ENCODE results near the gene GSE1. TPM values are rescaled to one million over a fixed set of nuclear protein-coding genes. Genes with fewer than 3 reads are reported as not detected.

Gene GSE1
- total and polyA plus RNA-seq, 9 of the 15 experiments (the other 6 are each of a cell fraction or from before 2014, with no cell fraction given), result 12.2 to 244 (median 57.9) TPM

GRCh38 chr16:85653290-85653891 is 40.3 kb downstream of the GSE1 start:
- H3K9me3 ChIP-seq (replicated peaks; ENCODE audit: control insufficient read depth, insufficient read depth, low read depth, low read length), result no peaks in the 10 kb centered on the region
- H3K9me1 ChIP-seq (ENCODE audit: control insufficient read depth, insufficient read depth, low read length), result peaks cover 12% of the 10 kb centered on the region
- TF ChIP-seq HNRNPL (IDR thresholded peaks at IDR 0.05; ENCODE audit: low read depth, low read length), result peak; percentile 78; the same call in 1 of the 2 replicates
- TF ChIP-seq VEZF1 (CRISPR knock-in tag; IDR thresholded peaks at IDR 0.05), result peak; percentile 46
- TF ChIP-seq RBM22 (IDR thresholded peaks at IDR 0.05; ENCODE audit: low read depth, low read length, poor library complexity, severe bottlenecking), result peak; percentile 98
- no peak for TF ChIP-seq PREB (CRISPR knock-in tag; IDR thresholded peaks at IDR 0.05)
- peak; percentile 92 for TF ChIP-seq ZNF263 (CRISPR knock-in tag; IDR thresholded peaks at IDR 0.05; ENCODE audit: borderline replicate concordance)
- TF ChIP-seq MAFF (IDR thresholded peaks at IDR 0.05; ENCODE audit: low read length), result no peak
- TF ChIP-seq FIP1L1 (IDR thresholded peaks at IDR 0.05; ENCODE audit: low read depth, low read length, poor library complexity, severe bottlenecking), result peak; percentile 6
- TF ChIP-seq POLR2G (IDR thresholded peaks at IDR 0.05; ENCODE audit: low read depth, low read length), result peak; percentile 71
- TF ChIP-seq PCBP1 (IDR thresholded peaks at IDR 0.05; ENCODE audit: low read depth, low read length, poor library complexity, severe bottlenecking), result peak; percentile 19
- H4K20me1 ChIP-seq (replicated peaks; ENCODE audit: control insufficient read depth, insufficient read depth, low read length), result peaks cover 60% of the 10 kb centered on the region
- peak overlapping the region in 1 of 2 experiments; percentile 2; a peak in 1 of 4 replicates for H3K9ac ChIP-seq (ENCODE audit: insufficient read depth in 1 of 2, low read depth in 2 of 2, low read length in 2 of 2)
- H3K4me2 ChIP-seq (ENCODE audit: insufficient read depth, low read length), result no peak overlapping the region
- H3K4me3 ChIP-seq, result no peak overlapping the region
- 98% methylated on average over 11 of the region's 21 CpGs for WGBS (ENCODE audit: insufficient coverage, low coverage, missing lambda C conversion rate)
- DNase-seq (ENCODE audit: extremely low read depth in 1 of 4, low spot score in 3 of 4) (no peak), ATAC-seq (no peak), FAIRE-seq (no peak)
- CTCF ChIA-PET (ENCODE audit: low intra/inter-chr PET ratio), result no interaction called here
- POLR2A ChIA-PET, result interaction anchor here (0.7 kb wide), 1 partner anchor 27 kb away, joined by 4 read pairs; no protein-coding TSS in a partner anchor
- no peak overlapping the region for H2AFZ ChIP-seq (ENCODE audit: low read depth, low read length)
- intact Hi-C loops (cut with micrococcal nuclease) (no loop called here), in situ Hi-C loops (cut with MboI) (no loop called here)
- peak overlapping the region; percentile 4; the same call in 1 of the 3 replicates for H3K27ac ChIP-seq (ENCODE audit: extremely low read depth, low read depth, low read length)
- peaks cover 94% of the 10 kb centered on the region; the same call in 2 of the 3 replicates for H3K36me3 ChIP-seq (ENCODE audit: control insufficient read depth, insufficient read depth, low read length)
- peaks cover 9 to 82% of the 10 kb centered on the region in 2 experiments; a peak in 4 of 5 replicates for H3K4me1 ChIP-seq (replicated peaks in 1 of 2; ENCODE audit: control insufficient read depth in 2 of 2, insufficient read depth in 2 of 2, low read length in 2 of 2)
- H3K27me3 ChIP-seq (ENCODE audit: control insufficient read depth in 2 of 2, insufficient read depth in 2 of 2, low read length in 2 of 2), result no peaks in the 10 kb centered on the region
- no TSS peak for BruUV-seq (replicated peaks)
- peaks cover 68% of the 10 kb centered on the region for H3K79me2 ChIP-seq (ENCODE audit: control insufficient read depth, insufficient read depth, low read length)
